COLO668 (cell line): Measurements from ENCODE around the gene INHBC.
"Not testable (repeated sequence)": the region's sequence is repeated elsewhere in the genome, so short reads cannot be mapped to it uniquely, and the experiment has no call there.

Experiments
- DNase-seq: peaks from one replicate; lab custom pipeline; 2025; ENCODE audit not compliant: unreplicated experiment; lab: John Stamatoyannopoulos, UW

Gene INHBC, protein sequence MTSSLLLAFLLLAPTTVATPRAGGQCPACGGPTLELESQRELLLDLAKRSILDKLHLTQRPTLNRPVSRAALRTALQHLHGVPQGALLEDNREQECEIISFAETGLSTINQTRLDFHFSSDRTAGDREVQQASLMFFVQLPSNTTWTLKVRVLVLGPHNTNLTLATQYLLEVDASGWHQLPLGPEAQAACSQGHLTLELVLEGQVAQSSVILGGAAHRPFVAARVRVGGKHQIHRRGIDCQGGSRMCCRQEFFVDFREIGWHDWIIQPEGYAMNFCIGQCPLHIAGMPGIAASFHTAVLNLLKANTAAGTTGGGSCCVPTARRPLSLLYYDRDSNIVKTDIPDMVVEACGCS

DNA sequence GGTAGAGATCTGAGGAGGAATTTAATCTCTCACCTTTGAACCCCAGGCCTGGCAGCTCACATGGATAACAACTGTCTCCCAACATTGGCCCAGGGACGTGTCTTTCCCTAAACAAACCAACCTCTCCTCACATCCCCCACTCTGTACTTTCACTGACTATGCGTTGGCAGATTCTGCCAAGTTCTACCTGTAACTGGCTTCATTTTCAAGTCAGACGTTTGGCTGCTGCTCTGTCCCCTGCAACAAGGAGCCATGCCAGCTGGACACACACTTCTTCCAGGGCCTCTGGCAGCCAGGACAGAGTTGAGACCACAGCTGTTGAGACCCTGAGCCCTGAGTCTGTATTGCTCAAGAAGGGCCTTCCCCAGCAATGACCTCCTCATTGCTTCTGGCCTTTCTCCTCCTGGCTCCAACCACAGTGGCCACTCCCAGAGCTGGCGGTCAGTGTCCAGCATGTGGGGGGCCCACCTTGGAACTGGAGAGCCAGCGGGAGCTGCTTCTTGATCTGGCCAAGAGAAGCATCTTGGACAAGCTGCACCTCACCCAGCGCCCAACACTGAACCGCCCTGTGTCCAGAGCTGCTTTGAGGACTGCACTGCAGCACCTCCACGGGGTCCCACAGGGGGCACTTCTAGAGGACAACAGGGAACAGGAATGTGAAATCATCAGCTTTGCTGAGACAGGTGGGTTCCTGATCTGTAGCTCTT lies at the start of gene INHBC:
TSS of gene INHBC (plus strand) at position 268 of the 707 bp plus-strand sequence. CDS start at position 371, 103 bp downstream.
- no peak for DNase-seq

DNA sequence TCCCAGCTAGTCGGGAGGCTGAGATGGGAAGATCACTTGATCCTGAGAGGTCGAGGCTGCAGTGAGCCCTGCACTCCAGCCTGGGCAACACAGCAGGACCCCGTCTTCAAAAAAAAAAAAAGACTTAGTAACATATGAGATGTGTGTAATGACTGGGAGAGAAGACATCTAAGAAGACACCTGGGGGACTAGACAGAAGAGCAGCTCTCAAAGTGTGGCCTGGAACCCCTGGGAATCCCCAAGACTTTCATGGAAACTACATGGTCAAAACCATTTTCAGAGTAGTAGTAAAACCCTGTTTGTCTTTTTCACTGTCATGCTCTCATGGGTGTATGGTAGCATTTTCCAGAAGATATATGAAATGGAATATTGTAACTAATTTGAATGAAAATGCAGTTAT lies 49.0 kb upstream of the INHBC start:
- no peak for DNase-seq

DNA sequence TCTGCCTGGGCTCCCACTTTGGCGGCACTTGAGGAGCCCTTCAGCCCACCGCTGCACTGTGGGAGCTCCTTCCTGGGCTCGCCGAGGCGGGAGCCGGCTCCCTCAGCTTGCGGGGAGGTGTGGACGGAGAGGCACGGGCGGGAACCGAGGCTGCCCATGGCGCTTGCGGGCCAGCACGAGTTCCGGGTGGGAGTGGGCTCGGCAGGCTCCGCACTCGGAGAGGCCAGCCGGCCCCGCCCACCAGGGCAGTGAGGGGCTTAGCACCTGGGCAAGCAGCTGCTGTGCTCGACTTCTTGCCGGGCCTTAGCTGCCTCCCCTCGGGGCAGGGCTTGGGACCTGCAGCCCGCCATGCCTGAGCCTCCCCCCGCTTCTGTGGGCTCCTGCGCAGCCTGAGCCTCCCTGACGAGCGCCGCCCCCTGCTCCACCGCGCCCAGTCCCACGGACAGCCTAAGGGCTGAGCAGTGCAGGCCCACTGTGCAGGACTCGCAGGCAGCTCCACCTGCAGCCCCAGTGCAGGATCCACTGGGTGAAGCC lies 48.3 kb upstream of the INHBC start:
- DNase-seq: no peak

DNA sequence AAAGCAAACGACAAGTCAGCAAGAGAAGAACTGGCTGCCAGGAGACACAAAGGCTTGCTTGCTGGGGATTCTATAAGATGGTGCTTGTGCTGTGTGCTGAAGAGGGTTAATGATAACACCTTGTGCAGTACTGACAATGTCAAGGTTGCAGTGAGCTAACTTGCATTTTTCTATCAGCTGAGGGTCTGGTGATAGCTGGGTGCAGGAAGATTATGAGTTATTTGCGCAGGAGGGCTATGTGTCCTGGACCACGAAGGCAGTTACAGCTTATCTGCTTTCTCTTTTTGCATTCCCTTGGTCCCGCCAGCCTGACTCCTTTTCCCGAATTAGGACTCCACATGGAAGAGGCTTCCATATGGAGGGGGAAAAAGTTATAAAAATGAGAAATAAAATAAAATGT lies 46.2 kb upstream of the INHBC start:
- DNase-seq: no peak

DNA sequence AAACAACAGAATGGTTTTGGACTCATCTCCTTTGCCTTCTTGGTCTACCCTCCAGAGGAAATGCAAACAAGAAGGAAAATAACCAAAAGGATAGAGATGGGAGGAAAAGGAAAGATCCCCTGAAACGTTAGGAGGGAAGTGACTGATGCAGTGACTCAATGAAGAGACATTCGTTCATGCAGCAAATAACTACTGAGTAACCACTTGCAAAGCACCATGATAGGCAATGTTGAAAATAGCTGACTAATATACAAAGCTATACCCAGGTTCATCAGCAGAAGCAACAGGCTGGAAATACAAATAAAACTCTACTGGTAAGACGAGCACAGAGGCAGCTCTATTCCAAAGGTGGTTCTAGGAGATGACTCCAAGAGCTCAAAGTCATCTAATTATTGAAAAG lies 45.6 kb upstream of the INHBC start:
- no peak for DNase-seq

DNA sequence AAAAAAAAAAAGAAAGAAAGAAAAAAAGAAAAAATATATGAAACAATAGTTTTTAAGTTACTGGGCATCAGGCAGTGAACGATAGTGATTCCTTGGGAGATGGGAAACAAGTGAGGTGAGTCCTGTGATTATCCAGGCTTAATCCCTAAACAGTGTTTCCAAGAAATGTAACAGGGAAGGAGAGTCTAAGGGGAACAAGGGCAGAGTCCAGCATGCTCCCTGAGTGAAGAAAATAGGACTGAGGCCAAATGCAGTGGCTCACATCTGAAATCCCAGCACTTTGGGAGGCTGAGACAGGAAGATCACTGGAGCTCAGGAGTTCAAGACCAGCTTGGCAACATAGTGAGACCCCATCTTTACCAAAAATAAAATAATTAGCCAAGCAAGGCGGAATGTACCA lies 44.4 kb upstream of the INHBC start:
- DNase-seq: no peak

DNA sequence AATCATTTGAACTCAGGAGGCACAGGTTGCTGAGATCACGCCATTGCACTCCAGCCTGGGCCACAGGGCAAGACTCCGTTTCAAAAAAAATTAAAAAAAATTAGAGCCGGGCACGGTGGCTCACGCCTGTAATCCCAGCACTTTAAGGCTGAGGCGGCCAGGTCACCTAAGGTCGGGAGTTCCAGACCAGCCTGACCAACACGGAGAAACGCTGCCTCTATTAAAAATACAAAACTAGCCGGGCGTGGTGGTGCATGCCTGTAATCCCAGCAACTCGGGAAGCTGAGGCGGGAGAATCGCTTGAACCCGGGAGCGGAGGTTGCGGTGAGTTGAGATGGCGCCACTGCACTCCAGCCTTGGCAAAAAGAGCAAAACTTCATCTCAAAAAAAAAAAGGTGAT lies 39.5 kb upstream of the INHBC start:
- no peak for DNase-seq

DNA sequence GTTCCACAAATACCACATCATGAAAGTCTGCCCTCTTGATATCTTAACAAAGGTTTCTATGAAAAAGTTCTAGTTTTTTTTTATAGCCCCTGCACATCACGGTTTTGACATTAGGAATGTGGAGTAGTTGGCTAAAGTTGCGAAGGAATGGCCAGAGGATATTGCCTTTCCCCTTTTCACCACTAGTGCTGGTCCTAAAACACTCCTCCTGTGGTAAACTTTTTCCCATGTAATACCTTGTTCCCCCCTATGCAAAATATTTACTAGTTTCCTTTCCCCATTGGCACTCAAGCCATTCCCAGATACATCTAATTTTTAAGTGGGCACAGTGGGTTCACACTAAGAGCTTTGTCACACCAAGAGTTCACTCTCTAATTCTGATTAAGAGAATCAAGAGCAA lies 37.1 kb upstream of the INHBC start:
- DNase-seq: no peak

DNA sequence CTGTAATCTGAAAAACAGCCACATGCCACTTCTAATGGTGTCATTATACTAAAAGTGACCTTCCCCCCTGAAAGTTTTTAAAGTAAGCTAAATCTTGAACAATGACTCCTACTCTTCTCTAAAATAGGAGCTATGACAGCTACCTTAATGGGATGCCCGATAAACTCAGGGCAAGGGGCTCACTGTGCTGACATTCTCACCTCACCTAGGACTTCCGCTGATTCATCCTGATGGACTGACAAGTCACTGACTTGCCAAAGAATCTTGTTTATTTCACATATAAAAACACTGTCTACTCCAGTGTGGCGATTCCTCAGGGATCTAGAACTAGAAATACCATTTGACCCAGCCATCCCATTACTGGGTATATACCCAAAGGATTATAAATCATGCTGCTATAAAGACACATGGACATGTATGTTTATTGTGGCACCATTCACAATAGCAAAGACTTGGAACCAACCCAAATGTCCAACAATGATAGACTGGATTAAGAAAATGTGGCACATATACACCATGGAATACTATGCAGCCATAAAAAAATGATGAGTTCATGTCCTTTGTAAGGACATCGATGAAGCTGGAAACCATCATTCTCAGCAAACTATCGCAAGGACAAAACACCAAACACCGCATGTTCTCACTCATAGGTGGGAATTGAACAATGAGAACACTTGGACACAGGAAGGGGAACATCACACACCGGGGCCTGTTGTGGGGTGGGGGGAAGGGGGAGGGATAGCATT lies 34.7 kb upstream of the INHBC start:
- DNase-seq: not testable (repeated sequence)

DNA sequence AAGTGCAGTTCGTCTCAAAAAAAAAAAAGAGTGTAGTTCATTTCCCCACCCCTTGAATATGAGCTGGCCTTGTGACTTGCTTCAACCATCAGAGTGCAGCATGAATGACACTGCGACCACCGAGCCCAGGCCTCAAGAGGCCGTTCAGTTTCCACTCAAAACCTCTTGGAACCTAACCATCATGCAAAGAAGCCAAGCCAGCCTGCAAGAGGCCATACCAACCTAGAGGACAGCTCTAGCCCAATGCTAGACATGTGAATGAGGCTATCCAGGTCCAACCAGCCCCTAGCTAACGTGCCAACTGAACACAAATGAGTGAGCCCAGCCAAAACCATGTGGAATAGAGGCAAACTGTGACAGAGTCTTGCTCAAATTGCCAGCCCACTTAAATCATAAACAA lies 33.4 kb upstream of the INHBC start:
- no peak for DNase-seq

DNA sequence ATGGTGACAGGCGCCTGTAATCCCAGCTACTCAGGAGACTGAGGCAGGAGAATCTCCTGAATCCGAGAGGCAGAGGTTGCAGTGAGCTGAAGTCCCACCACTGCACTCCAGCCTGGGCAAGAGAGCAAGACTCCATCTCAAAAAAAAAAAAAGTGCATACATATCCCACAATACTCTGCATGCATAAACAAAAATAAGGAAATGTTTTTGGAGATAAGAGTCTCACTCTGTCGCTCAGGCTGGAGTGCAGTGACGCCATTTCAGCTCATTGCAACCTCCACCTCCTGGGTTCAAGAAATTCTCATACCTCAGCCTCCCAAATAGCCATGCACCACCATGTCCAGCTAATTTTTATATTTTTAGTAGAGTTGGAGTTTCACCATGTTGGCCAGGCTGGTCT lies 32.4 kb upstream of the INHBC start:
- DNase-seq: not testable (repeated sequence)

DNA sequence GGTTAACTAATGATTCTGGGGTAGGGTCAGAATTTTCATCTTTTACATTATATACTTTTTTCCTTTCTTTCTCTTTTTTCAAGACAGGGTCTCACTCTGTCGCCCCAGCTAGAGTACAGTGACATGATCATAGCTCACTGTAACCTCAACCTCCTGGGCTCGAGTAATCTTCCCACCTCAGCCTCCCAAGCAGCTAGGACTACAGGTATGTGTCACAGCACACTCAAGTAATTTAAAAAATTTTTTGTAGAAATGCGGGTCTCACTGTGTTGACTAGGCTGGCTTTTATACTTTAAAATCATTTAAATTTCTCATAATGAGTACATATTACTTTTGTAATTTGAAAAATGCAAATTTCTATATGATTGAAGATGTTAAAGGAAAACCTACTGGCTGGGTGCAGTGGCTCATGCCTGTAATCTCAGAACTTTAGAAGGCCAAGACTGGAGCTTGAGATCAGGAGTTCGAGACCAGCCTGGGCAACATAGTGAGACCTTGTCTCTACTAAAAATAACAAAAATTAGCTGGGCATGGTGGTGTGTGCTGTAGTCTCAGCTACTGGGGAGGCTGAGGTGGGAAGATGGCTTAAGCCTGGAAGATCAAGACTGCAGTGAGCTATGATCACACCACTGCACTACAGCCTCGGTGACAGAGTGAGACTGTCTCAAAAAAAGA lies 29.5 kb upstream of the INHBC start:
- DNase-seq: no peak

DNA sequence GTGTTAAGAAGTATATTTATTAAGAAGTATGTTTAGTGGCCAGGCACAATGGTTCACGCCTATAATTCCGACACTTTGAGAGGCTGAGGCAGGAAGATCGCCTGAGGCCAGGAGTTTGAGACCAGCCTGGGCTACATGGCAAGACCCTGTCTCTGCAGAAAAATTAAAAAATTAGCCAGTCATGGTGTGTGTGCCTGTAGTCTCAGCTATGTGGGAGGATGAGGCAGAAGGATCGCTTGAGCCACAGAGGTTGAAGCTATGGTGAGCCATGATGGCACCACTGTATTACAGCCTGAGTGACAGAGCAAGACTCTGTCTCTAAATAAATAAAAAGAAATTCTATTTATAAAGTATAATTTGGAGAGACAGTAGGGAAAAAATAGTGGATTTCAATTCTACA lies 24.1 kb upstream of the INHBC start:
- no peak for DNase-seq

DNA sequence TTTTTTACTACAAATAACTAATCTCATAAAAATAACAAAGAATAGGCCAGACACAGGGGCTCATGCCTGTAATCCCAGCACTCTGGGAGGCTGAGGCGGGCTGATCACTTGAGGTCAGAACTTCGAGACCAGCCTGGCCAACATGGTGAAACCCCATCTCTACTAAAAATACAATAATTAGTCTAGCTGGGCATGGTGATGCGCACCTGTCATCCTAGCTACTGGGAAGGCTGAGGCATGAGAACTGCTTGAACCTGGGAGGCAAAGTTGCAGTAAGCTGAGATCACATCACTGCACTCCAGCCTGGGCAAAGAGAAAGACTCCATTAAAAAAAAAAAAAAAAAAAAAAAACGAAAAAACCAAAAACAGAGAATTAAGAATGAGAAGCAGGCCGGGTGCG lies 20.4 kb upstream of the INHBC start:
- DNase-seq: not testable (repeated sequence)

DNA sequence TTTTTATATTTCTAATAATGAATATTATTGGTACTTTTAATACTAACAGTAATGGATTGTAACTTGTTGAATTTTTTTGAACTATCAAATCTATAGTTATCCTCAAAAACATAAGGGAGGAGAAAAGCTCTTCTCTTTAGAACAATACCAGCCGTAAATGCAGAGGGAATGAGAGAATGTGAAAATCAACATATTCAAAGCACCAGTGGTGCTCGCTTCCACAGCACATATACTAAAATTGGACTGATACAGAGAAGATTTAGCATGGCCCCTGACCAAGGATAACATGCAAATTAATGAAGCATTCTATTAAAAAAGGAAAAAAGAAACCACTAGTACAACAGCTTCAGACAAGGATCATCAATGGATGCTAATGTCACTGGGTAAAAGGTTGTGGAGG lies 19.5 kb upstream of the INHBC start:
- DNase-seq: no peak

DNA sequence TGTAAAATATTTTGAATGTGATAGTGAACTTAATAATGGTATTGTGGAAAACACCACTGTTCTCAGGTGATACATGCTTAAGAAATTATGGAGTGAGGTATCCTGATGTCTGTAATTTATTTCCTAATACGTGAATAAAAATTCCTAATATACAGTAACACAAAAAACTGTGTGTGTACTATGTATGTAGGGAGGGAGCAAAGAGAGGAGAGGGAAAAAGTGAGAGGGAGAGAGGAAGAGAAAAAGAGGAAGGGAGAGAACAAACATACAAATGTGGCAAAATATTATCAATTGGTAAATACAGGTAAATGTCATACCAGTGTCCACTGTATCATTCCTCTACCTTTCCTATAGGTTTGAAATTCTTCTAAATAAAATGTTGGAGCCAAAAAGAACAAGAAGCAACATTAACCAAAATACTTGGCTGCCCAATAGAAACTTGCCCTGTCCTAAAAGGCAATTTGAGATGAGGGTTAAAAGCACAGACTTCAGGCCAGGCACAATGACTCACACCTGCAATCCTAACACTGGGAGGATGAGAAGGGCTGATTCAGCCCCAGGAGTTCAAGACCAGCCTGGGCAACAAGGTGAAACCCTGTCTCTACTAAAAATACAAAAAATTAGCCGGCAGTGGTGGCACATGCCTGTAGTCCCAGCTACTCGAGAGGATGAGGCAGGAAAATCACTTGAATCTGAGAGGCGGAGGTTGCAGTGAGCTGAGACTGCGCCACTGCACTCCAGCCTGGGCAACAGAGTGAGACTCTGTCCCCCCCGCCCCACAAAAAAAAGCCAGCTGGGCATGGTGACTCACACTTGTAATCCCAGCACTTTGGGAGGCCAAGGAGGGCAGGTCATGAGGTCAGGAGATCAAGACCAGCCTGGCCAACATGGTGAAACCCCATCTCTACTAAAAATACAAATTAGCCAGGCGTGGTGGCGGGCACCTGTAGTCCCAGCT lies 18.3 kb upstream of the INHBC start:
- no peak for DNase-seq

DNA sequence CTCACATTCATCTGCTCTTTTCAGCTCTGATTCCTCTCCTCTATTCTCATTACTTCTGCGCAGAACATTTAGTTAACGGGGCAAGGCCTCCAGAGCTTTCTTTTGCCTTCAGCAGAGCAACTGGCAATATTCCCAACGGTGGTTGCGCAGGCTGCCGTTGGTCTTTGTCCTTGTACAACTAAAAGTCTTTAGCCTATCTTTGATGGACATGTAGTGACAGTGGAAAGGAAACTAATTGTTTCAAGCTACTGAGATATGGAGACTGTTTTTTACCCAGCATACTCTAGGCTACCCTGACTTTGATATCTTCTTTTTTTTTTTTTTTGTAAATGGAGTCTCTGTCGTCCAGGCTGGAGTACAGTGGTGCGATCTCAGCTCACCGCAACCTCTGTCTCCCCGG lies 16.3 kb upstream of the INHBC start:
- DNase-seq: no peak

DNA sequence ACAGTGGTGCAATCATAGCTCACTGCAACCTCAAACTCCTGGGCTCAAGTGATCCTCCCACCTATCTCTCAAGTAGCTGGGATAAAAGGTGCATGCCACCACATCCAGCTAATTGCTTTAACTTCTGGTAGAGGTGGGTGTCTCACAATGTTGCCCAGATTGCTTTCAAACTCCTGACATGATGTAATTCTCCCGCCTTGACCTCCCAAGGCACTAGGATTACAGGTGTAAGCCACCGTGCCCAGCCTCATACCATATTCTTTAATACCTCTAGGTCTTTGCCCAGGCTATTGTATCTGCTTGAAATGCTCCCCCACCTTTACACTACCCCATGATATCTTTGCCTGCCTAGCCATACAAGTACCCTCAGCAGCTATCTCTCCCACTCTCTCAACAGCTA lies 15.1 kb upstream of the INHBC start:
- no peak for DNase-seq

DNA sequence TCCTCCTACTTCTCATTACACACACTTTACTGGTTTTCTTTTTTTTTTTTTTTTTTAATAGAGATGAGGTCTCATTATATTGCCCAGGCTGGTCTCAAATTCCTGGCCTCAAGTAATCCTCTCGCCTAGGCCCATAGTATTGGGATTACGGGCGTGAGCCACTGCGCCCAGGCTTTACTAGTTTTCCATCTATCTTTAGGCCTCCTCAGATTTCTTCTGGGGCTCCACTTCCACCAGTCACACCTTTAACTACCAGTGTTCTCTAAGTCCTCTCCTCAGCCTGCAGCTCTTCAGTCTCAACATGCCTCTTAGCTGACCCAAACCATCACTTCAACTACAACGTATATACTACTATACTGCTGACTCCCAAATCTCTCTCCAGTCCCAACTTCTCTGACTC lies 14.1 kb upstream of the INHBC start:
- no peak for DNase-seq

DNA sequence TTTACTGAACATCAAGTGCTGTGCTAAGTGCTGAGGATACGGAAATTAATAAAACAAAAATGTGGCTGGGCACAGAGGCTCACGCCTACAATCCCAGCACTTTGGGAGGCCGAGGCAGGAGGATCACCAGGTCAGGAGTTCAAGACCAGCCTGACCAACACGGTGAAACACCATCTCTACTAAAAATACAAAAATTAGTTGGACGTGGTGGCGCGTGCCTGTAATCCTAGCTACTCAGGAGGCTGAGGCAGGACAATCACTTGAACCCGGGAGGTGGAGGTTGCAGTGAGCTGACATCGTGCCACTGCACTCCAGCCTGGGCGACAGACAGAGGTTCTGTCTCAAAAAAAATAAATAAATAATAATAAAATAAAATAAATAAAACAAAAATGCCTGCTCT lies 7.6 kb upstream of the INHBC start:
- not testable (repeated sequence) for DNase-seq
